Stimulated activated CD4-positive, alpha-beta T cell treated with anti-CD3 and anti-CD28 coated beads, TNF-alpha, amount 100 ng/mL, for 1 hour (primary cell): ENCODE data around the gene ZNF431.
"Not testable (repeated sequence)": the region's sequence is repeated elsewhere in the genome, so short reads cannot be mapped to it uniquely, and the experiment has no call there.

Experiments used
- DNase-seq, 3 donors: peaks; one replicate each; pipeline ENCODE4 v3.0.0-alpha.2; 2020; ENCODE audit warnings: low read depth in 3 of 3, low spot score in 1 of 3

The ZNF431 gene

DNA sequence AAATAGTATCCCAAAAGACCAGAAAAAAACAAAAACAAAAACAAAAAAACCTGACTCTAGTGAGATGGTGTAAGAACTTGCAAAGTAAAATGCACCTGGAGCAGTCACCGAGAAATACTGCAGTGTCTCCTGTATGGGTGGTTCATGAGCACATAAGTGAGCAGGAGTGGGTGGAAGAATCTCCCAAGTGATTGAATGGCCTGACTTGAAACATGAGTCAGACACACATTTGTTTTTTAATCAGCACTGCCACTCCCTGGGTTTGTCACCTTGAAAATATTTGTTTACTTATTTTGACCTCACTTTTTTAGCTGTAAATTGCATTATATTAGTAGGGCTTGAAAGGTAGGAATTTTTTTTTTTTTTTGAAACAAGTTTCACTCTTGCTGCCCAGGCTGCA lies 2.0 kb downstream of the ZNF431 start:
- DNase-seq, result no peak

DNA sequence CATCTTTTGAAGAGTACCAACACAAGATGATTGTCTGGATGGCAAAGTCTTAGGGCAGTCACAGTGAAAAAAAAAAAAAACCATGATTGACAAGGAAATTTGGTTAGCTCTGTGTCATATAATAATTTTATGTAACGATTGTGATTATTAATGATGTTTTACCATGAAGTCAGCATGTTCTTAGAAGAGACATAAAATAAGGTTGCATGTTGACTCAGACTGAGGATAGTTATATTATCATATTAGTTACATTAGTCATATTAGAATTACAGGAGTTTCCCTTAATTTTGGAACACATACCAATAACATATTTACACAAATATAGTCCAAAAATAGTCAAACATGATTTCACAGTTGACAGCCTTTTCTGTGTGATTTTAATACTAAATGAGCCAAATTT lies 5.7 kb downstream of the ZNF431 start:
- no peak for DNase-seq

DNA sequence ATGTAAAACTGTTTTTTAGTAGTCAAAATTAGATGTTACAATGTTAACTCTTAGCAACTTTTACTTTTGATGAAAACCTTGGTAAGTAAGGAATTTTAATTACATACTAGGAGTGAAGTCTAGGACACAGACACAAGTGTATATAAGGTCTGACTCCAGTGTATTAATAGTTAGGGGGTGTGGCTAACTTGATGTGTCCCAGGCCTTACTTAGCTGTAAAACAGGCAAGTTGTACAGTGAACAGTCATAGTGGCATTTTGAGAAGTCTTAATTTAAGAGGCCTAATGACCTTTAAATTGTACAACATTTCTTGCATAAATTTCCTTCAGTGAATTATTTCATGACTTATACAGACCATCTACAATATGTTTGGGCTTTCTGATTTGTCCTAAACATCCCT lies 6.8 kb downstream of the ZNF431 start:
- DNase-seq, result no peak

DNA sequence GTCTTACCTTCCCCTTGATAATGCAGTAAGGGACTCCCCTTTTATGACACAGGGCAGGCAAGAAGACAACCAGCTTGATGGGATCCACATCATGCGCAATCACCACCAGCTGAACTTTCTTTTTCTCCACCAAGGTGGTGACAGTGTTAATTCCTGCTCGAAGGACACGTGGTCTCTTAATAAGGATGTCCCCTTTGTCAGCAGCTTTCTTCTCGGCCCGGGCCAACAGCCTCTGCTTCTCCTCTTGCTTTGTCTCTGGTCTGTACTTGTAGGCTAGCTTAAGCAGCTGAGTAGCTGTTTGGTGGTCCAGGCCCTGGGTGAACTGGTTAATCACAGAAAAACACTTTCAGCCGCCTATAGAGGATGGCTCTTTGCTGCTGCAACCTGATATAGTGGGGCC lies 8.0 kb downstream of the ZNF431 start:
- DNase-seq, result no peak

DNA sequence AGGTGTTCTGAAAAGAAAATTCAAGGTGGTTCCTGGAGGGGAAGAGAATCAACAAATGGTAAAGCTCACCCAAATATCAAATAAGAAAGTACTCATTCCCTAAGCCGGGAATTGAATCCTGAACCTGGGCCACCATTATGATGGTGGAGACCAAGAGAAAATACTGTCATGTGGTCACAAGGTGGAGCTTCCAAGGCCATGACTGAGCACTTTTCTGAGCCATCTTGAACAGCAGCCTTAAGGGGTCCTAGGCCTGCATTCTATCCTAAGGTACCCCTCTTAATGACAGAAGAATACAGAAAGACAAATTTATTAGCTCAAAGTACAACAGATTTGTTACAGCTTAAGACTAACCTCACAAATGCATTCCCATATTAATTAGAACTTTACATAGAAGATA lies 9.6 kb downstream of the ZNF431 start:
- DNase-seq, result no peak

DNA sequence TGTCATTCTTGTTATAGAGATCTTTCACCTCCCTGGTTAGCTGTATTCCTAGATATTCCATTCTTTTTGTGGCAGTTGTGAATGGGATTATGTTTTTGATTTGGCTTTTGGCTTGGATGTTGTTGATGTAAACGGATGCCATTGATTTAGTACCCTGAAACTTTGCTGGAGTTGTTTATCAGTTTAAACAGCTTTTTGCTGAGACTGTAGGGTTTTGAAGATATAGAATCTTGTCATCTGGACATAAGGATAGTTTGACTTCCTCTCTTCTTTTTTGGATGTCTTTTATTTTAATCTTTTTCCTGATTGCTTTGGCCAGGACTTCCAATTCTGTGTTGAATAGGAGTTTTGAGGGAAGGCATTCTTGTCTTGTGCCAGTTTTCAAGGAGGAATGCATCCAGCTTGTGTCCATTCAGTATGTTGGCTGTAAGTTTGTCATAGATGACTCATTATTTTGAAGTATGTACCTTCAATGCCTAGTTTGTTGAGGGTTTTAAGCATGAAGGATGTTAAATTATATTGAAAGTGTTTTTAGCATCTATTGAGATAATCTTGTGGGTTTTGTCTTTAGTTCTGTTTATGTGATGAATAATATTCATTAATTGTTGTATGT lies 16.8 kb downstream of the ZNF431 start:
- DNase-seq, result no peak

DNA sequence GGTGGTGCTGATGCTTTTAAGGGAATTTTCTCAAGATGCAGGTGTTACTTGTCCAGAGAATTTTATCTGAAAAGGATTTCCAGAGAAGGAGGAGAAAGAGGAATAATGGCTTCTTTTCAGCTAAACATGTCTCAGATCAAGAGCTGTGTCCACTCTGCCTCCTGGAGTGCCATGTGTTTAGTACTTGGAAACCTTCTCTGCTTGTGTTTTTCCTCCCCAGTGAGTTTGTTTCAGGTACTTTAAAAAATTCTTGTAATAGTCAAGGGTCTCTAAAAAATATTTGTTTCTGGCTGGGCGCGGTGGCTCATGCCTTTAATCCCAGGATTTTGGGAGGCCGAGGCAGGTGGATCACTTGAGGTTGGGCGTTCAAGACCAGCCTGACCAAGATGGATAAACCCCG lies 22.7 kb downstream of the ZNF431 start:
- DNase-seq, result no peak

DNA sequence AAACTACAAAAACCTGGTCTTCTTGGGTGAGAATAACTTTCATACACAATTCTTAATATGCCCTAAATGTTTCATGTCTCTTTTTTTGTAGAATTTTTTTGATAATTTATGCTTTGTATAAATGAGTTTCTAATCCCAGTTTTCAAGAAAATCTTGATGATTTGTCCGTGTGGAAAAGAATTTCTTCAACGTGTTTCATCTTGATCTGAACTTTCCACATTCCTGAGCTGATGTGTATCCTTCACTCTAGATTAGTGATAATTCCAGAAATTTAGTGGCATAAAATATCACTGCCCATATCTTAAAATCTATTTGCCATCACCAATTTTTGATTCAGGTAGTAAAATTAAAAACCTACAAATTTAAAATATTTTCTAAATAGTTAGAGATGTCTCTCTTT lies 24.6 kb downstream of the ZNF431 start:
- DNase-seq, result no peak

DNA sequence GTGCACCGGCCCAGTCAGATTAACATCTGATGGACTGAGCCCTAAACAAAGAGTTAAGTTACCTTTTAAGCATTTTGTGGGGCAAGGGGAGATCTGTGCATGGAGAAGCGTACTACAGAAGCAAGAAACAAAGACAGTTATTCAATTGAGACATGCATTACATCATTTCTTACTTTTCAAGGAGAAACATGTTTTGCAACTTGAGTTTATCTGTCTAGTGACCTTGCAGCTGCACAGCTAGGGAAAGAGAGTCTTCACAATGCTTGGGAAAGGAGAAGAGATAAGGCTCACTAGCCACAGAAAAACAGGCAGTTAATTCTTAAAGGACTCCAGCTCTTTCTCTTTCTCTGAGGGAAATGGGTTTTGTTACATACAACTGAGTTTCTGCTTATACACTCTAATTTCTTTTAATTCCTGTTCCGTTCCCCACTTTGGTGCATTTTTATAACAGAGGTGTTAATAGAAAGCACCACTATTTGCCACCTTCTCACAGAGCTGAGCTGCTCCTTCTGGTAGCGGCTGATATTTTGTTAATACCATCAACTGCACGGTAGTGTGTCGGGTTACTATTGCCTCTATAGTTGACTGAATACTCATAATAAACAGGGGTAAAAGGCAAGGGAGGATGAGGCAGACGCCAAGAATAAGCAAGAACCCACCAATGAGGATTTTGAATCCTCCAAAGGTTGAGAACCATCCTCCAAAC lies 55.9 kb downstream of the ZNF431 start:
- no peak for DNase-seq

DNA sequence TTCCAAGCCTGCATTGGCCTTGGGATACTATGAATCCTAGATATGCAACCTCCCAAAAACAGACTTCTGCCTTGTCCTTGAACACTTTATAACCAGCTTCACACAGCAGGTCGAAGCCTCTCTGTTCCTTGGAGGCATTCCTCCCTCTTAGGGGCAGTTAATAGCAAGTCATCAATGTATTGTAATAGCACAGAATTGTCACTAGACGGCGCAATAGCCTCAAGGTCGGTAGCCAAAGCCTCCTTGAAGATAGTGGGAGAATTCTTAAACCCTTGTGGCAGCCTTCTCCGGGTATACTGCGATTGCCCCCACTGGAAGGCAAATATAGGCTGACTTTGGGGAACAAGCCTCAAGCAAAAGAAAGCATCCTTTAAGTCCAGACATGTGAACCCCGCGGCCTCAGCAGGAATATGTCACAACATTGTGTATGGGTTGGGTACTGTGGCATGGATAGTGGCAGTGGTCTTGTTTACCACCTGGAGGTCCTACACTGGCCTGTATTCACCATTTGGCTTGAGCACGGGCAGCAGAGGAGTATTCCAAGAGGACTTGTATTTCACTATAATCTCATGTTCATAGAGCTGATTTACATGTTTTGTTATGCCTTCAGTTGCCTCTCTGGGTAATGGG lies 61.1 kb downstream of the ZNF431 start:
- DNase-seq, result no peak

DNA sequence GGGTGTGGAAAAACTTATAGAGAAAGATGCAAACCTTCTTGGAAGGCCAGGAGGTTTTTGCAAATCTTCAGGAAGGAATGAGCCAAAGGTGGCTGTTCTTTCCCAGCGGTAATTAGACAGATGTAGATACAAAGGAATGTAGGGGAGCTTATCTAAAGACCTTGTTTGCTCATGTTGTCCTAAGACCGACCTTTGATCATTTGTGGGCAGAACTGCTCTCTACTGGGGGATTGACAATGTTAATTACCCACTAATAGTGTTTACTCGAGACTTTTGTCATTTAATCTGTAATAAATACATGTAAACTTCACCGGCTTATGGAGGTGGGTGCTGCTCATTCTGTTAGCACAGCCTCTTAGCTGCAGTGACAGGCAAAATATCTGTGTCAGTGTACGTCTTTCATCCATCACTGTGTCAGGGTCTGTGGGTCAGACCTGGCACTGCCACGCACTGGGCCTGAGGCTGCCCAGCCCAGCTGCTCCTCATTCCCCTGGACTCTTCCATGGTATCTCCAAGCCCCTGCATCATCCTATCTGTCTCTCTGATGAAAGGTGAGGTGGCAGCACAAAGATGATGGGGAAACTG lies 68.3 kb downstream of the ZNF431 start:
- DNase-seq, result no peak

DNA sequence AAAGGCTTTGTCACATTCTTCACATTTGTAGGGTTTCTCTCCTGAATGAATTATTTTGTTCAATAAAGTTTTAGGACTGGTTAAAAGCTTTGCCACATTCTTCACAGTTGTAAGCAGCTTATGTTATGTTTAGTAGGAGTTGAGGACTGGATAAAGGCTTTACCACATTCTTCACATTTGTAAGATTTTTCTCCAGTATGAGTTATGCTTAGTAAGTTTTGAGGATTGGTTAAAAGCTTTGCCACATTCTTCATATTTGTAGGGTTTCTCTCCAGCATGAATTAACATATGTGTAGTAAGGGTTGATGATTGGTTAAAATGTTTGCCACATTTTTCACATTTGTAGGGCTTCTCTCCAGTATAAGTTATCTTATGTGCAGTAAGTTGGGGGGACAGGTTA lies 79.9 kb downstream of the ZNF431 start:
- DNase-seq, result no peak

DNA sequence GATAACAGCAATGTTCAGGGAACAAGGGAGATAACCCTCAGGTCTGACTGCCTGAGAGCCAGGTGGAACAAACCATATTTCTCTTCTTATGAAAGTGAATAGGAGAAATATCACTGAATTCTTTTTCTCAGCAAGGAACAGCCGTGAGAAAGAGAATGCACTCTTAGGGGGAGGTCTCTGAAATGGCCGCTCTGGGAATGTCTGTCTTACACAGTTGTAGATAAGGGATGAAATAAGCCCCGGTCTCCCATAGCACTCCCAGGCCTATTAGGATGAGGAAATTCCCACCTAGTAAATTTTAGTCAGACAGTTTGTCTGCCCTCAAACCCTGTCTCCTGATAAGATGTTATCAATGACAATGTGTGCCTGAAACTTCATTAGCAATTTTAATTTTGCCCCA lies 88.1 kb downstream of the ZNF431 start:
- DNase-seq, result not testable (repeated sequence)

DNA sequence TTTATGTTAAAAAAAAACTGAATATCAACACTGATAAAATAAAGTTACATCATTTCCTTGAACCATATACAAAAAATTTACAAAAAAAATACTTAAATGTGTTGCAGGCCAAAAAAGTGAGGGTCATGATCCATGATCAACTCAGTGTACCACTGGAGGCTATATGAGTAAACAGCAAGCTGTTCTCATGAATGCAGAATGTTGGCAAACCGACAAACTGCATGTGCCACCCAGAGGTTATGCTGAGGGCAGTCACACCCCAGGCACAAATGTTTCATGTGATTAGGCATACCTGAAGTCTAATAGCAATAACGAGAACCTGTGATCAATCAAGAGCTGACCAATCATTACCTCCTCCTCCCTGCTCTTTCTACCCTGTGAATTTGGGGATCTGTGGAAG lies 91.9 kb downstream of the ZNF431 start:
- DNase-seq, result no peak

DNA sequence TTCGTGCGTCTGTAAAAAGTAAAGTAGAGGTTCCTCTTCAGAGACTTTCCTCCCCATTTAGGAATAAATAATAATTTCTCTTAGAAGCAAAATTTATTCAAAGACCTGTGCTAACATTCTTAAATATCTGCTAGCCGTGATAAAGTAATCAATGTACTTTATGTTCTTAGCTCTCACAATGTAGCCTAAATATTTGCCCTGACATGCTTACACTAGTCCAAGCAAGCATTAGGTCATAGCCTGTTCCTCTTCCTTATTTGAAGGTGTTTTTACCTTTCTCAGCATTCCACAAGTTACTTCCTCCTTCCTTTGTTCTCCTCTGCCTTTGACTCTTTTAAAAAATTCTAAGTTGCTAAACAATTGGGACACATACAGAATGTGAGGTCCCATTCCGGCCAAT lies 94.9 kb downstream of the ZNF431 start:
- DNase-seq, result not testable (repeated sequence)

DNA sequence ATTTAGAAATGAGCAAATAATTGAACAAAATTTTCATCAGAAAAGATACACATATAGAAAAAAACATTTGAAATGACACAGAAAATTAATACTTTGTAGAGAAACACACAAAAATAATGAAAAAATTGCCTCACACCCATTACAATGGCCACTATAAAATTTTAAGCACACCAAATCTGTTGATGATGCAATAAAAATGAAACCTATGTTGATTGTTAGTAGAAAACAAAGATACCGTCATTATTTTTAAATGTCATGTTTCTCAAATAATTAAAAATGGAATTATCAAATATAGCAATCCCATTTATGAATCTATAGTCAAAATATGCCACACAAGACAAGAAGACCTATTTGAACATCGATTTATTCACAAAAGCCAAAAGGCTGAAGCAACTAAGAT lies 96.8 kb downstream of the ZNF431 start:
- DNase-seq, result no peak
